Right lung (tissue), 5 donors: ENCODE results near the gene FAM76B. TPM values are rescaled to one million over a fixed set of nuclear protein-coding genes. Genes with fewer than 3 reads are reported as not detected.
A peak's percentile ranks its signal among the peaks of the same experiment; 100 is the strongest.

Source experiments
- DNase-seq, 2 donors: peaks; one replicate each; pipeline ENCODE4 v3.0.0-alpha.2; 2013
- polyA plus RNA-seq, 5 donors: library from polyadenylated mRNA; unstranded; fragments of 120-200 nt; gene quantifications; one replicate each; pipeline versions ENCODE4 v1.2.1 to v1.2.3, GENCODE V29; 2013; ENCODE audit warnings: inconsistent platforms in 1 of 5, low replicate concordance in 1 of 5; ENCODE audit not compliant: insufficient read length in 5 of 5, insufficient read depth in 1 of 5

Gene FAM76B
- polyA plus RNA-seq, 5 donors, result 39.4 to 73.9 (median 73.4) TPM

DNA sequence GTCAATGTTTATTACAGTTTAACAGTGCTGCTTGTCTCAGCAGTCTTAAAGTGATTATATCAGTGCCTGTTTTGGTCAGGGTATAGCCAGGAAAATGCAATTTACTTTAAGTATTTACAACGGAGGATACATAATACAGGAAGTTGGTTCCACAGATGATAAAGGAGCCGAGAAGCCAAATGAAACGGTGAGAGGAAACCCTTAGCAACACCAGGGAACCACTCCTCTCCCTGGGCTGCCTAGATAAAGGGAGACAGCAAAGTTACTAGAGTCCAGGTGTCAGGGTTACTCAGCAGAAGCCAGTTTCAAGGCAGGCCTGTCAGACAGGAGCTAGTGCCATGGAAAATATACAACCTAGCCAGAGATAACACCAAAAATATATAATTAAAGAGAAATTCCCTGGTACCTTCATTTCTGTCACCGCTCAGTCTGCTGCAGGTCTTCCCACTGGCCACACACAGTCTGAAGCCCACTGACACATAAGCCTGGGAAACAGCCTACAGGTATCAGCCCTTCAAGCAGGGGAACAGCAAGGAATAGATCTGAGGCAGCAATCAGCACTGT lies 55.5 kb downstream of the FAM76B start:
- DNase-seq, result peak in 1 of 2 donors; percentile 21

DNA sequence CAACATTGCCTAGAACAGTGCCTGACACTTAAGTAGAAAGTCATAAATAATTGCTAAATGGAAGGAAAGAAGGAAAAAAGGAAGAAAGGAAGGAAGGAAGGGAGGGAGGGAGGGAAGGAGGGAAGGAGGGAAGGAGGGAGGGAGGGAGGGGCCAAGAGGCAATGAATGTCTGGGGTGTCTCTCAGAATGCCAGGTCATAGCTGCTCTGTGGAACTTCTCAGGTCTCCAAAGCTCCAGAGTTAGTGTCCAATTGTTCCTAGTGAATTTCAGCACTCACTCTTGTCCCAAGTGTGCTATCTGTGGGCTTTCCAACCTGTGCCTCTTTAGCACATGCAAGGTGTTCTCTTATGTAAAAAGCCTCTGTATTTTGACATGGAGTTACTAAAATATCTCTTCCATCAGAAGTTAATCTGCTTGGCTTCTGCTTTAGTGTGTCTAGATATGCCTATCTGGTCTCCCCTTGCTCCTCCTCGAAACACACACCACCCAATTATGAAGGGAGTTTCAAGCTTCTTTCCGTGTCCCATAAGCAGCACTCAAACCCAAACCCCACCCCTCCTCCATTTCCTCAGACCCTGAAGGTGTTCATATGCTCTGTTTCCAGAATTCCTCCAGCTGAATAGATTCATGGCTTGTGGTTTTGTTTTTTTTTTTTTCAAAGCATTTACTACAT lies 56.5 kb downstream of the FAM76B start:
- DNase-seq, result no peak

DNA sequence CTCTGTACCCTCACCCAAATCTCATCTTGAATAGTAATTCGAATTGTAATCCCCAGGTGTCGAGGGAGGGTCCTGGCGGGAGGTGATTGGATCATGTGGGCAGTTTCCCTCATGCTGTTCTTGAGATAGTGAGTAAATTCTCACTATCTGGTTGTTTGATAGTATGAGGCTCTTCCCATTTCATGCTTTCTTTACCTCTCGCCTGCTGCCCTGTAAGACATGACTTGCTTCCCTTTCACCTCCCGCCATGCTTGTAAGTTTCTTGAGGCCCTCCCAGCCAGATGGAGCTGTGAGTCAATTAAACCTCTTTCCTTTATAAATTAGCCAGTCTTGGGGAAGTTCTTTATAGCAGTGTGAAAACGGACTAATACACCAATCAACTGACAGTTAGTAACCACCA lies 60.1 kb downstream of the FAM76B start:
- no peak for DNase-seq

DNA sequence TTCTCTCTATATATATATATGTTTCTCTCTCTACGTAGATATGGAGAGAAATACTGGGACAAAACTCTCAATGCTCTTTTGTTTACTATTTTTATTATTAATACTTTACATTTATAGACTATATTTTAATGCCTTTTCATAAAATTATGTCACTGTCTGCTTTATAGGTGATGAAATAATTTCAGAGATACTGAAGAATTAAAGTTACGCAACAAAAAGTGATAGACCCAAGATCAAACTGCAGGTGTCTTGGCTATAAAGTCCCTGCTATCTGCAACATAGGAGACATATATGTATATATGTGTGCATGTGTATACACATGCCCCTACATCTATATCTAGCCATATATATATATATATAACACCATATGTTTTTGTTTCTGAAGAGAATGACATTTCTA lies 60.8 kb downstream of the FAM76B start:
- DNase-seq, result no peak

GRCh38 chr11:95728094-95728493 lies 61.5 kb downstream of the FAM76B start:
- no peak for DNase-seq

DNA sequence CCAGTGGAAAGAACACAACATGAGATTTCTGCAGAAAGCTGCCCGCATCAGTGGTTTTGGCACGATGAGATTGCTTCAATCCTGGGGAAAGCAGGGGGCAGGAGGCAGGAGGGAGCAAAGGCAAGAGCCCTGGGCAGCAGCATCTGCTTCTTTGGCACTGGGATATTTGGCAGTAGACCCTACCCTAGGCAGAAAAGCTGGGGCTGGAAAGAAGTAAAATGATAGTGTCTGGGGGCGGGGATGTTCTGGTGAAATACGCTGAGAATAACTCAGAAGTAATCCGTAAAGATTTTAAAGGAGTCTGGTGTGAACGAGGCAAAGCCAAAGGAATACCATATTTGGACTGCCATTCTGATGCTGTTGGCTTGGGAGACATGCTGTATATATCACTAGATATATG lies 62.0 kb downstream of the FAM76B start:
- DNase-seq, result no peak

GRCh38 chr11:95727111-95727510 lies 62.5 kb downstream of the FAM76B start:
- no peak for DNase-seq

GRCh38 chr11:95725196-95725595 lies 64.4 kb downstream of the FAM76B start:
- DNase-seq, result no peak

GRCh38 chr11:95723361-95723942 lies 66.1 kb downstream of the FAM76B start:
- DNase-seq, result no peak

GRCh38 chr11:95720195-95720594 lies 69.4 kb downstream of the FAM76B start:
- no peak for DNase-seq

Other genes starting within 250 kb of the FAM76B start
- gene CEP57, start 716 bp upstream of the FAM76B start, polyA plus RNA-seq, result 100 to 1,000 TPM in 4 of 5 donors, 10 to 100 TPM in 1; 72.2 to 139 (median 121) TPM
- 10 to 100 TPM; 41.4 to 74.6 (median 58.1) TPM for gene MTMR2, start 134.3 kb upstream of the FAM76B start, polyA plus RNA-seq